ENCODE measurements around the gene ATG9B.

The ATG9B gene

GRCh38 chr7:150999497-151000230 lies 24.6 kb downstream of the ATG9B start:
- no peak for DNase-seq (ENCODE audit: low spot score)

GRCh38 chr7:150999001-150999400 lies 25.3 kb downstream of the ATG9B start:
- no peak for DNase-seq (ENCODE audit: low spot score)

DNA sequence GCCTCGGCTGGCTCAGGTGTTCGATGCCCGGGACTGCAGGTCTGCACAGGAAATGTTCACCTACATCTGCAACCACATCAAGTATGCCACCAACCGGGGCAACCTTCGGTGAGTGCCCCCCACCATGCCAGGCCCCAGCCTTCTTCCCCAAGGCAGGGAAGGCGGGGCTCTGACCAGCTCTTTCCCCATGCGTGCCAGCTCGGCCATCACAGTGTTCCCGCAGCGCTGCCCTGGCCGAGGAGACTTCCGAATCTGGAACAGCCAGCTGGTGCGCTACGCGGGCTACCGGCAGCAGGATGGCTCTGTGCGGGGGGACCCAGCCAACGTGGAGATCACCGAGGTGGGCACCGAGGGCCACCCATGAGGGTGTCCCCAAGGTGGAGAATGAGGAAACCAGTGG lies 26.0 kb downstream of the ATG9B start:
- DNase-seq (ENCODE audit: low spot score) = no peak

DNA sequence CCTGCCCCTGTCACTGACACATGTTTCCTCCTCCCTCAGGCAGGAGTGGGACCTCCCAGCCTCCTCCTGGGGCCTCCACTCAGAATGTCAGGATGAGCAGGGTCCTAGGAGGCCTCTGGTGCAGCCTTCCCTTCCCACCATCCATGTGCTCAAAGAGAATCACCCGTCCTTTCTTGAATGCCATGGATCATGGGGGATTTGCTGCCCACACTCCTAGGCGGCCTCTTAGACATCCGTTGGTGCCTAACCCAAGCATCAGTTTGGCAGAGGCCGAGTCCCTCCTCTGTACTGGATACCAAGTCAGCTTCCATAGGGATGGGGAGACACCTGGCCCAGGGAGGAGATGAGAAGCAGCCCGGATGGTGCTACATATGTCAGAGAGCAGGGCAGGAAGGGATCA lies 26.5 kb downstream of the ATG9B start:
- DNase-seq (ENCODE audit: low spot score) = no peak

- no peak for DNase-seq (ENCODE audit: low spot score)
Measured at GRCh38 chr7:150997075-150997511, 27.2 kb downstream of the ATG9B start.

- DNase-seq (ENCODE audit: low spot score) = no peak
Measured at GRCh38 chr7:150996376-150997074, 27.8 kb downstream of the ATG9B start.

- DNase-seq (ENCODE audit: low spot score) = no peak
Measured at GRCh38 chr7:150994838-150995510, 29.3 kb downstream of the ATG9B start.

GRCh38 chr7:150994141-150994837 lies 30.0 kb downstream of the ATG9B start:
- no peak for DNase-seq (ENCODE audit: low spot score)

GRCh38 chr7:150993511-150993910 lies 30.8 kb downstream of the ATG9B start:
- no peak for DNase-seq (ENCODE audit: low spot score)

GRCh38 chr7:150992833-150993302 lies 31.4 kb downstream of the ATG9B start:
- DNase-seq (ENCODE audit: low spot score) = no peak

- DNase-seq (ENCODE audit: low spot score) = peak; percentile 58
Measured at GRCh38 chr7:150992051-150992640, 32.1 kb downstream of the ATG9B start.

GRCh38 chr7:150990416-150991186 lies 33.7 kb downstream of the ATG9B start, which contains the start of gene NOS3:
NOS3 (plus strand) TSS chr7:150991017; CDS start chr7:150993804, 2,787 bp downstream.
- peak; percentile 81 for DNase-seq (ENCODE audit: low spot score)

- no peak for DNase-seq (ENCODE audit: low spot score)
Measured at GRCh38 chr7:150989456-150989855, 34.8 kb downstream of the ATG9B start.

- DNase-seq (ENCODE audit: low spot score) = no peak
Measured at GRCh38 chr7:150988230-150989226, 35.8 kb downstream of the ATG9B start.

GRCh38 chr7:150986556-150986955 lies 37.7 kb downstream of the ATG9B start:
- DNase-seq (ENCODE audit: low spot score) = no peak

GRCh38 chr7:150986099-150986512 lies 38.2 kb downstream of the ATG9B start:
- peak; percentile 60 for DNase-seq (ENCODE audit: low spot score)

DNA sequence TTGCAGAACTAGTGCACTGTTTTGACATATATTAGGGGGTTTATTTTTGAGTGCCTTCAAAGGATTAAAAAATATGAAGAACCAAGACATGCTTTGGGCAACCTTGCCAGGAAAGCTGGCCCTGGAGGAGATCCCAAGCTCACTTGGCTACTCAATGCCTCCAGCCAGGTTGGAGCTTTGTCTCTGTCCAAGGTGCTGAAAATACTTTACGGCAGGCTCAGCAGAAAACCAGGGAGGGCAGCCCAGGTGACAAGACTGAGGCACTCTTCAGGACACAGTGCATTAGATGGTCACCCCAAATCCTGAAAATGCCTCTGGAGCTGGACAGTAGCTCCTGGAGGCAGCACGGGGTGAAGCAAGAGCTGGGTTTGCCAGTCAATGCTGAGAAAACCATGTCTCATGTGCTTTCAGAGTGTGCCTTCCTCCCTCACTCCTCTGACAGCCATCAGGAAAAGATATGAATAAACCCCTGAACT lies 40.4 kb downstream of the ATG9B start:
- peak; percentile 50 for DNase-seq (ENCODE audit: low spot score)

GRCh38 chr7:150982351-150982750 lies 41.9 kb downstream of the ATG9B start:
- no peak for DNase-seq (ENCODE audit: low spot score)

DNA sequence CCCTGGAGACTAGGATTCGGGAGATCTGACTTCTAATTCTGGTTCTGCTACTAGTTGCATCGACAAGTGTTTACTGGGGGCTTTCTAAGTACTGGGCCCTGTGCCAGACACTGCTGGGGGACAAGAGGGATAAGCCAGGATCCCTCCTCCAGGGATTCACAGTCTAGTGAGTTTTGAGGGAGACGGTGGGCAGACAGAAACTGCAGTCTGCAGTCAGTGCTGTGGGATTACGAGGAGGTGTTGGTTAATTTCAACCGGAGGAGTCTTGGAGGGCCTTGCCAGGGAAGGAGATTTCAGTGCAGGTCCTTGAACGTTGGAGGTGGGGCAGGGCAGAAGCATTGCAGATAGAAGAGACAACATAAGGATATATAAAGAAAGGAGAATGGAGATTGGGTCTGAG lies 42.6 kb downstream of the ATG9B start:
- DNase-seq (ENCODE audit: low spot score) = no peak

GRCh38 chr7:150980663-150981062 lies 43.6 kb downstream of the ATG9B start:
- no peak for DNase-seq (ENCODE audit: low spot score)

All from kidney tubule cell (primary cell).